AG04449 (cell line): ENCODE measurements around the gene BCKDHB.
"Not testable (repeated sequence)": the region's sequence is repeated elsewhere in the genome, so short reads cannot be mapped to it uniquely, and the experiment has no call there.

Experiments
- CTCF ChIA-PET: fragments of 350-600 bp; formaldehyde crosslinking; extraction: SDS; loops from one replicate; lab custom pipeline; 2021; ENCODE audit warnings: antibody characterized with exemption; lab: Yijun Ruan, JAX
- POLR2A ChIA-PET: fragments of 400-600, 350-600 bp; formaldehyde crosslinking; extraction: SDS; loops from one replicate; lab custom pipeline; 2020; ENCODE audit warnings: antibody characterized with exemption, inconsistent platforms; lab: Yijun Ruan, JAX
- DNase-seq: peaks from one replicate; pipeline ENCODE4 v3.0.0-alpha.2; 2010; ENCODE audit warnings: low read depth, low spot score
- H3K4me3 ChIP-seq: 2 replicates; pipeline ENCODE4 v1.5.1; 2011; ENCODE audit warnings: low read depth, mild to moderate bottlenecking, control low read depth, low read length
- TF ChIP-seq, protein P1 (sequence below): IDR thresholded peaks from one replicate; pipeline ENCODE4 v1.5.1; 2011; ENCODE audit warnings: mild to moderate bottlenecking, moderate library complexity, low read length, control low read depth, inconsistent platforms; ENCODE audit not compliant: insufficient read depth; ENCODE audit errors: missing control alignments

BCKDHB gene

DNA sequence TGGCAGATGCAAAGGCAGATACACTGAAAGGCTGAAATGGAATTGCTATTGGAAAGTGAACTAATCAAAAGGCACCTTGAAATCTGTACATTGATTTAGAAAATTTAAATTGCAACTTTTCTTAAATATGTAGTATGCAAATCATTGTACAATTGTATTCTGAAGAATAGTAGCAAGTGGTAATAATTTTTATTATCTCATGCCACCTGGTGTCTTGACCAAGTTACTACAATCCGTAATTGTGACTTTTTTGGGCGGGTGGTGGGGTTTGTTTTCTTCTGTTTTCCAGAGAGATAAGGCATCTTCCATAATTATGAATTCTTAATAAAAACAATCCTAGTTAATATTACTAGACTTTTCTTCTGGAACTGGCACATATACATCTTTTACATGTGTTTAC is 12.5 kb upstream of the BCKDHB start:
- no peak overlapping the region for H3K4me3 ChIP-seq
- ChIA-PET CTCF (interaction anchor here (0.5 to 6.3 kb wide), 20 partner anchors 8 to 318 kb away, joined by 3 to 79 read pairs (median 4); partner anchors contain the start of gene ELOVL4), POLR2A (no interaction called here)
- TF ChIP-seq, protein P1, sequence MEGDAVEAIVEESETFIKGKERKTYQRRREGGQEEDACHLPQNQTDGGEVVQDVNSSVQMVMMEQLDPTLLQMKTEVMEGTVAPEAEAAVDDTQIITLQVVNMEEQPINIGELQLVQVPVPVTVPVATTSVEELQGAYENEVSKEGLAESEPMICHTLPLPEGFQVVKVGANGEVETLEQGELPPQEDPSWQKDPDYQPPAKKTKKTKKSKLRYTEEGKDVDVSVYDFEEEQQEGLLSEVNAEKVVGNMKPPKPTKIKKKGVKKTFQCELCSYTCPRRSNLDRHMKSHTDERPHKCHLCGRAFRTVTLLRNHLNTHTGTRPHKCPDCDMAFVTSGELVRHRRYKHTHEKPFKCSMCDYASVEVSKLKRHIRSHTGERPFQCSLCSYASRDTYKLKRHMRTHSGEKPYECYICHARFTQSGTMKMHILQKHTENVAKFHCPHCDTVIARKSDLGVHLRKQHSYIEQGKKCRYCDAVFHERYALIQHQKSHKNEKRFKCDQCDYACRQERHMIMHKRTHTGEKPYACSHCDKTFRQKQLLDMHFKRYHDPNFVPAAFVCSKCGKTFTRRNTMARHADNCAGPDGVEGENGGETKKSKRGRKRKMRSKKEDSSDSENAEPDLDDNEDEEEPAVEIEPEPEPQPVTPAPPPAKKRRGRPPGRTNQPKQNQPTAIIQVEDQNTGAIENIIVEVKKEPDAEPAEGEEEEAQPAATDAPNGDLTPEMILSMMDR: peak; percentile 30
- DNase-seq: no peak

DNA sequence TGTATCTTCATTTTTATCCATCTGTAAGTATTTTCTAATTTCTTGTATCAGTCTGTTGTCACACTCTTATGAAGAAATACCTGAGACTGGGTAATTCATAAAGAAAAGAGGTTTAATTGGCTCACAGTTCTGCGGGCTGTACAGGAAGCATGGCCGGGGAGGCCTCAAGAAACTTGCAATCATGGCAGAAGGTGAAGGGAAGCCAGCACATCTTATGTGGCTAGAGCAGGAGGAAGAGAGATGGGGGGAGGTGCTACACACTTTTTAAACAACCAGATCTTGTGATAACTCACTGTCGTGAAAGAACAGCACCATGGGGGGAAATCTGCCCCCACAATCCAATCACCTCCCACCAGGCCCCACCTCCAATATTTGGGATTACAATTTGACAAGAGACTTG is 10.9 kb upstream of the BCKDHB start:
- ChIA-PET CTCF (interaction anchor here (1.2 to 6.3 kb wide), 4 partner anchors 9 to 226 kb away, joined by 3 to 79 read pairs (median 25); no protein-coding TSS in a partner anchor), POLR2A (no interaction called here)
- H3K4me3 ChIP-seq: no peak overlapping the region
- TF ChIP-seq, protein P1: no peak
- no peak for DNase-seq

DNA sequence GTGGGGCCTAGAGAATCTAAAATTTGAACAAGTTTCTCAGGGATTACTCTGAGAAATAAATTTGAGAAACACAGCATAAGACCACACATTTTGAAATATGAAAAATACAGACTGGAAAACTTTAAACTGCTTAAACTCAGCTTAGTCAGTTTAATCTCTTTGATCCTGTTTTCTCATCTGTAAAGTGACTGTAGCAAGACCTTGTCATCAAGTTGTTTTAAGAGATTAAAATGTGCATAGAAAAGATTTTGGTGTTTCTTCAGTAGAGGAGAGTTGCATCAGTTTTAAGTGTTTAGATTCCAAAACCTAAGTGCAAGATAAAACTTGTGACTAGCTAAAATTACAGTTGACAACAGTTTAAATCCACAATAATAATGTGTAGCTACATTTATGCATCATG is 8.1 kb upstream of the BCKDHB start:
- TF ChIP-seq, protein P1: no peak
- H3K4me3 ChIP-seq: no peak overlapping the region
- POLR2A ChIA-PET: no interaction called here
- DNase-seq: no peak
- CTCF ChIA-PET: interaction anchor here (0.9 to 3.7 kb wide), 6 partner anchors 8 to 527 kb away, joined by 3 to 16 read pairs (median 4); partner anchors contain the start of gene BCKDHB

DNA sequence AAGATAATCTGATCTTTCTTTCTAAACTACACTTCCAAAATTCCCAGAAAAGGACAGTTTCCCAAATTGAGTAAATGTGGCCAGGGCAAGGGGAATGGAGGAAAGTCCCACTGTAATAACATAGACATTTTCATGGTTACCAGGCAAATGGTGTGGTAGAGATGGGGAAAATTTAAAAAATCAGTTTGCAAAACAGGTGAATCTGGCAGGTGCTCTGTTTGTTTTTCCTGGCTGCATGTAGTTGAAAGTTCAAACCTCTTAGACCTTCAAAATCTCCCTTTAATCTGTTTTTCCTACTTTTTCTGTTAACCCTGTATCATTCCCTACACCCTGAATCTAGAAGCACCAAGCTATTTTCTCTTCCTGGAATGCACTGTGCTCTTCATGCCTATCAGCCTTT is 2.0 kb upstream of the BCKDHB start:
- TF ChIP-seq, protein P1: no peak
- no peak for DNase-seq
- ChIA-PET POLR2A (no interaction called here), CTCF (interaction anchor here (0.9 to 2.1 kb wide), 4 partner anchors 10 to 235 kb away, joined by 4 to 13 read pairs (median 8); no protein-coding TSS in a partner anchor)
- no peak overlapping the region for H3K4me3 ChIP-seq

DNA sequence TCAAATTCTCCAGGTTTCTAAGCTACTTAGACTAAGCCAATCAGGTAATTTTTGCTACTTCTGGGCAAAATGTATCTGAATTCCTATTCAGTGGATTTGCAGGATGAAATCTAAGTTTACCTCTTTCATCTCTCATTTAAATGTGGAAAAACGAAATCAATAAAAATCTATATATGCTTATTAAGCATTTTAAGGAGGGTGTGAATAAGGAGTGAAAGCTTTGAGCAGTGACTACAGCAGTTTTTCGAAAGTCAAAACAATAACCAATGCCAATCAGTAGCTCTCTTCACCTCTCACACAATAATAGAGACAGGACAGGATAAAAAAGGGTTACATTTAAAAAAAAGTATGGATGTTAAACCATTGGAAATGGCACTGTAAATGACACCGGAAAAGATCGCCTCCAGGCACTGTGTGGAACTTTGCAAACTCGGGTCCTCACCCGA is 476 bp upstream of the BCKDHB start:
- no peak for DNase-seq
- TF ChIP-seq, protein P1: no peak
- H3K4me3 ChIP-seq: peak overlapping the region; percentile 45
- CTCF ChIA-PET: interaction anchor here (1.0 kb wide), 1 partner anchor 8 kb away, joined by 3 read pairs; no protein-coding TSS in a partner anchor
- POLR2A ChIA-PET: interaction anchor here (0.6 to 1.5 kb wide), 3 partner anchors 22 to 532 kb away, joined by 3 to 4 read pairs (median 3); no protein-coding TSS in a partner anchor

DNA sequence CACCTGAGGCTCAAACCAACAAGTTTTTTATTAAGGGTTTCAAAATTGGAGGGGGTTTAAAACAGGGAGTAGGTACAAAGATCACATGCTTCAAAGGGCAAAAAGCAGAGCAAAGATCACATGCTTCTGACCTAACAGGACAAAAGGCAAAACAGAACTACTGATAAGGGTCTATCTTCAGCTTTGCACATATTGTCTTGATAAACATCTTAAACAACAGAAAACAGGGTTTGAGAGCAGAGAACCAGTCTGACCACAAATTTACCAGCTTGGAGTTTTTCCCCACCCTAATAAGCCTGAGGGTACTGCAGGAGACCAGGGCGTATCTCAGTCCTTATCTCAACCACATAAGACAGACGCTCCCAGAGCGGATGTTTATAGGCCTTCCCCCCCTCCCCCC is 16.1 kb downstream of the BCKDHB start:
- DNase-seq, POLR2A ChIA-PET, H3K4me3 ChIP-seq, CTCF ChIA-PET: not testable (repeated sequence)
